Measurements from ENCODE around the gene C3orf52.
"Not testable (repeated sequence)": the region's sequence is repeated elsewhere in the genome, so short reads cannot be mapped to it uniquely, and the experiment has no call there.

The C3orf52 gene

GRCh38 chr3:112086076-112086854 lies at the start of gene C3orf52:
Gene C3orf52, plus strand, starts transcription at chr3:112086389. Its CDS starts 19 bp downstream, at chr3:112086408.
- peak within 1 kb of the TSS; percentile 73 for H3K4me2 ChIP-seq (ENCODE audit: low read length)
- H3K9me2 ChIP-seq (ENCODE audit: low read depth, low read length) = no peaks in the 10 kb centered on the region
- no peaks in the 10 kb centered on the region for H3F3A ChIP-seq (ENCODE audit: insufficient read depth, low read length)
- H4K20me1 ChIP-seq (ENCODE audit: insufficient read depth, low read length) = no peaks in the 10 kb centered on the region
- no peak within 1 kb of the TSS for H3K27ac ChIP-seq (ENCODE audit: low read depth, low read length, poor library complexity, severe bottlenecking)
- TF ChIP-seq CTCF (IDR thresholded peaks at IDR 0.05; ENCODE audit: low read length) (no peak; the same call in 1 of the 2 replicates), EZH2 (IDR thresholded peaks at IDR 0.05; ENCODE audit: borderline replicate concordance, low read length) (no peak)
- no peaks in the 10 kb centered on the region for H3K27me3 ChIP-seq (ENCODE audit: insufficient read depth, low read length)
- no peaks in the 10 kb centered on the region for H3K79me2 ChIP-seq (ENCODE audit: insufficient read depth, low read length)
- peaks cover 47% of the 10 kb centered on the region for H3K4me1 ChIP-seq (ENCODE audit: insufficient read depth, low read length, severe bottlenecking)
- no peak within 1 kb of the TSS; the same call in 1 of the 2 replicates for H2AFZ ChIP-seq (ENCODE audit: low read length)
- peak within 1 kb of the TSS; percentile 66 for H3K4me3 ChIP-seq (ENCODE audit: low read depth, low read length, poor library complexity, severe bottlenecking)
- peak within 1 kb of the TSS; percentile 61 for H3K9ac ChIP-seq (ENCODE audit: low read length)
- no peaks in the 10 kb centered on the region for H3K9me3 ChIP-seq (ENCODE audit: low read length)
- no peaks in the 10 kb centered on the region for H3K36me3 ChIP-seq (ENCODE audit: insufficient read depth, low read length)

GRCh38 chr3:112037194-112037593 lies 49.0 kb upstream of the C3orf52 start:
- H3F3A ChIP-seq (ENCODE audit: insufficient read depth, low read length); H3K9ac ChIP-seq (ENCODE audit: low read length): not testable (repeated sequence)

GRCh38 chr3:112038863-112039262 lies 47.3 kb upstream of the C3orf52 start:
- Histone ChIP-seq H3K9me2 (ENCODE audit: low read depth, low read length) (no peaks in the 10 kb centered on the region), H3K4me3 (ENCODE audit: low read depth, low read length, poor library complexity, severe bottlenecking) (no peak overlapping the region), H3K9me3 (ENCODE audit: low read length) (no peaks in the 10 kb centered on the region), H3K27ac (ENCODE audit: low read depth, low read length, poor library complexity, severe bottlenecking) (no peak overlapping the region), H3K27me3 (ENCODE audit: insufficient read depth, low read length) (no peaks in the 10 kb centered on the region), H3F3A (ENCODE audit: insufficient read depth, low read length) (no peaks in the 10 kb centered on the region), H3K36me3 (ENCODE audit: insufficient read depth, low read length) (no peaks in the 10 kb centered on the region), H3K4me1 (ENCODE audit: insufficient read depth, low read length, severe bottlenecking) (peaks cover 20% of the 10 kb centered on the region), H2AFZ (ENCODE audit: low read length) (no peak overlapping the region), H3K9ac (ENCODE audit: low read length) (no peak overlapping the region), H4K20me1 (ENCODE audit: insufficient read depth, low read length) (no peaks in the 10 kb centered on the region), H3K4me2 (ENCODE audit: low read length) (0 out of 2 replicates have a peak overlapping the region, but pooled peaks have one; percentile 23), H3K79me2 (ENCODE audit: insufficient read depth, low read length) (no peaks in the 10 kb centered on the region)
- no peak for TF ChIP-seq EZH2 (IDR thresholded peaks at IDR 0.05; ENCODE audit: borderline replicate concordance, low read length)
- no peak for TF ChIP-seq CTCF (IDR thresholded peaks at IDR 0.05; ENCODE audit: low read length)

More at GRCh38 chr3:112037194-112037593, 49.0 kb upstream of the C3orf52 start:
- H3K9me2 ChIP-seq (ENCODE audit: low read depth, low read length); H3K27me3 ChIP-seq (ENCODE audit: insufficient read depth, low read length); H3K9me3 ChIP-seq (ENCODE audit: low read length); H4K20me1 ChIP-seq (ENCODE audit: insufficient read depth, low read length); H3K4me3 ChIP-seq (ENCODE audit: low read depth, low read length, poor library complexity, severe bottlenecking); H3K27ac ChIP-seq (ENCODE audit: low read depth, low read length, poor library complexity, severe bottlenecking); H2AFZ ChIP-seq (ENCODE audit: low read length); H3K36me3 ChIP-seq (ENCODE audit: insufficient read depth, low read length); H3K4me2 ChIP-seq (ENCODE audit: low read length); H3K79me2 ChIP-seq (ENCODE audit: insufficient read depth, low read length): not testable (repeated sequence)
- peaks cover 13% of the 10 kb centered on the region for H3K4me1 ChIP-seq (ENCODE audit: insufficient read depth, low read length, severe bottlenecking)

GRCh38 chr3:112041321-112041720 lies 44.9 kb upstream of the C3orf52 start:
- Histone ChIP-seq H3K9me3 (ENCODE audit: low read length) (no peaks in the 10 kb centered on the region), H3F3A (ENCODE audit: insufficient read depth, low read length) (no peaks in the 10 kb centered on the region), H3K9ac (ENCODE audit: low read length) (no peak overlapping the region), H4K20me1 (ENCODE audit: insufficient read depth, low read length) (no peaks in the 10 kb centered on the region), H3K27ac (ENCODE audit: low read depth, low read length, poor library complexity, severe bottlenecking) (no peak overlapping the region), H3K27me3 (ENCODE audit: insufficient read depth, low read length) (no peaks in the 10 kb centered on the region), H2AFZ (ENCODE audit: low read length) (no peak overlapping the region), H3K36me3 (ENCODE audit: insufficient read depth, low read length) (no peaks in the 10 kb centered on the region), H3K9me2 (ENCODE audit: low read depth, low read length) (no peaks in the 10 kb centered on the region), H3K79me2 (ENCODE audit: insufficient read depth, low read length) (no peaks in the 10 kb centered on the region), H3K4me3 (ENCODE audit: low read depth, low read length, poor library complexity, severe bottlenecking) (no peak overlapping the region), H3K4me2 (ENCODE audit: low read length) (no peak overlapping the region), H3K4me1 (ENCODE audit: insufficient read depth, low read length, severe bottlenecking) (peaks cover 20% of the 10 kb centered on the region)
- TF ChIP-seq EZH2 (IDR thresholded peaks at IDR 0.05; ENCODE audit: borderline replicate concordance, low read length) (no peak), CTCF (IDR thresholded peaks at IDR 0.05; ENCODE audit: low read length) (no peak)

Measured in OCI-LY1 (cell line).